Measurements from ENCODE around the gene MEAK7. TPM values are rescaled to one million over a fixed set of nuclear protein-coding genes. Genes with fewer than 3 reads are reported as not detected.

MEAK7 gene
- total RNA-seq, 1 donor from 2014 or later: 32.3 TPM

DNA sequence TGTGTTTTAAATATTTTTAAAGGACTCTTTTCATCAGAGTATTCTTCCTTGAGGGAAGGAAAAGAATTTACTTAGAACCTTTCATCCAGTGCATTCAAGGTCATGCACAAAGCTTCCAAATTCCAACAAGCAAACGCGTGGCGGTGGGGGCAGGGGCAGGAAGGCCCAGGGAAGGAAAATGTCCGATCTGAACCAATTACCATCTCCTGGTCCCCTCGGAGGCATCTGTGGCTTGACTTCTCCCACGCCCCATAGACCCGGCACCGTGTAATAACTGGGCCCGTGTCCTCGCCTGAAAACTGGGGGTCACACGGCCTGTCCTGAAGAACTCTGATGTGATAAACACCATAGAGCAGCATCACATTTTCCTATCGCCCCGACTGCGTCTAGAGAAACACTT, 18.3 kb downstream of the MEAK7 start:
- no peak for DNase-seq (ENCODE audit: low spot score, unreplicated experiment)
- H3K4me3 Mint-ChIP-seq (ENCODE audit: low read depth): no peak overlapping the region
- H3K27me3 Mint-ChIP-seq: no peaks in the 10 kb centered on the region
- no peaks in the 10 kb centered on the region for H3K9me3 Mint-ChIP-seq (ENCODE audit: low read depth)
- H3K4me1 Mint-ChIP-seq (ENCODE audit: low read depth): peaks cover 1% of the 10 kb centered on the region
- H3K27ac Mint-ChIP-seq: no peak overlapping the region
- TF ChIP-seq, protein P1, sequence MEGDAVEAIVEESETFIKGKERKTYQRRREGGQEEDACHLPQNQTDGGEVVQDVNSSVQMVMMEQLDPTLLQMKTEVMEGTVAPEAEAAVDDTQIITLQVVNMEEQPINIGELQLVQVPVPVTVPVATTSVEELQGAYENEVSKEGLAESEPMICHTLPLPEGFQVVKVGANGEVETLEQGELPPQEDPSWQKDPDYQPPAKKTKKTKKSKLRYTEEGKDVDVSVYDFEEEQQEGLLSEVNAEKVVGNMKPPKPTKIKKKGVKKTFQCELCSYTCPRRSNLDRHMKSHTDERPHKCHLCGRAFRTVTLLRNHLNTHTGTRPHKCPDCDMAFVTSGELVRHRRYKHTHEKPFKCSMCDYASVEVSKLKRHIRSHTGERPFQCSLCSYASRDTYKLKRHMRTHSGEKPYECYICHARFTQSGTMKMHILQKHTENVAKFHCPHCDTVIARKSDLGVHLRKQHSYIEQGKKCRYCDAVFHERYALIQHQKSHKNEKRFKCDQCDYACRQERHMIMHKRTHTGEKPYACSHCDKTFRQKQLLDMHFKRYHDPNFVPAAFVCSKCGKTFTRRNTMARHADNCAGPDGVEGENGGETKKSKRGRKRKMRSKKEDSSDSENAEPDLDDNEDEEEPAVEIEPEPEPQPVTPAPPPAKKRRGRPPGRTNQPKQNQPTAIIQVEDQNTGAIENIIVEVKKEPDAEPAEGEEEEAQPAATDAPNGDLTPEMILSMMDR (IDR thresholded peaks at IDR 0.05; ENCODE audit: unreplicated experiment): no peak
- peaks cover 31% of the 10 kb centered on the region for H3K36me3 Mint-ChIP-seq (ENCODE audit: insufficient read depth)

DNA sequence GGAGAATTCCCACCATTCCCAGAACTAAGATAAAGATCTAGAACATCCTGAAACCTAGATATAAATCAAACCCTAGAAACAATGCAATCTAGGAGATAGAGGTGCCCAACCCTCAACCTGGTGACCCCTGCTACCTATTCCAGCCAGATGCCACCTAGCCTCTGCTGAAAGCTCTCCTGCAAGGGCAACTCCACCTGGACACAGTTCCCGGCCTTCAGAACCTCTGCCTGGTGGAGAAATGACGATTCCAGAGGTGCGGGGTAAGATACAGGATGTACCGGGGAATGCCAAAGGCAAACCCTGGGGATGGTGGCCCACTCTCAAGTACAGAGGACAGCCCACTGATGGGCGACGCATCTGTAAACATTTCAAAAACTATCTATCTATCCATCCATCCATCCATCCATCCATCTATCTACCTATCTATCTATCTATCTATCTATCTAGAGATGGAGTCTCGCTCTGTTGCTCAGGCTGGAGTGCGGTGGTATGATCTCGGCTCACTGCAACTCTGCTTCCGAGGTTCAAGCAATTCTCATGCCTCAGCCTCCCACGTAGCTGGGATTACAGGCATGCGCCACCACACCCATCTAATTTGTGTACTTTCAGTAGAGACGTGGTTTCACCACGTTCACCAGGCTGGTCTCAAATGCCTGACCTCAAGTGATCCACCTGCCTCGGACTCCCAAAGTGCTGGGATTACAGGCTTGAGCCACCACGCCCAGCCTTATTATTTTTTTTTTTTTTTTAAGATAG, 19.0 kb downstream of the MEAK7 start:
- no peak for DNase-seq (ENCODE audit: low spot score, unreplicated experiment)
- no peak overlapping the region for H3K27ac Mint-ChIP-seq

GRCh38 chr16:84484579-84485254, 19.7 kb downstream of the MEAK7 start:
- Mint-ChIP-seq H3K9me3 (ENCODE audit: low read depth) (no peaks in the 10 kb centered on the region), H3K27me3 (no peaks in the 10 kb centered on the region), H3K36me3 (ENCODE audit: insufficient read depth) (peaks cover 21% of the 10 kb centered on the region), H3K4me1 (ENCODE audit: low read depth) (peaks cover 1% of the 10 kb centered on the region), H3K27ac (no peak overlapping the region), H3K4me3 (ENCODE audit: low read depth) (no peak overlapping the region)
- DNase-seq (ENCODE audit: low spot score, unreplicated experiment): peak; percentile 47
- TF ChIP-seq, protein P1 (IDR thresholded peaks at IDR 0.05; ENCODE audit: unreplicated experiment): peak; percentile 83

More for the DNA sequence above, 19.0 kb downstream of the MEAK7 start:
- H3K36me3 Mint-ChIP-seq (ENCODE audit: insufficient read depth): peaks cover 25% of the 10 kb centered on the region
- TF ChIP-seq, protein P1 (IDR thresholded peaks at IDR 0.05; ENCODE audit: unreplicated experiment): no peak
- peaks cover 1% of the 10 kb centered on the region for H3K4me1 Mint-ChIP-seq (ENCODE audit: low read depth)
- H3K4me3 Mint-ChIP-seq (ENCODE audit: low read depth): no peak overlapping the region
- H3K27me3 Mint-ChIP-seq: no peaks in the 10 kb centered on the region
- no peaks in the 10 kb centered on the region for H3K9me3 Mint-ChIP-seq (ENCODE audit: low read depth)

- Mint-ChIP-seq H3K9me3 (ENCODE audit: low read depth) (no peaks in the 10 kb centered on the region), H3K4me3 (ENCODE audit: low read depth) (no peak overlapping the region), H3K27ac (no peak overlapping the region), H3K36me3 (ENCODE audit: insufficient read depth) (peaks cover 21% of the 10 kb centered on the region), H3K27me3 (no peaks in the 10 kb centered on the region), H3K4me1 (ENCODE audit: low read depth) (peaks cover 1% of the 10 kb centered on the region)
- DNase-seq (ENCODE audit: low spot score, unreplicated experiment): no peak
- TF ChIP-seq, protein P1 (IDR thresholded peaks at IDR 0.05; ENCODE audit: unreplicated experiment): no peak
Observed at GRCh38 chr16:84483882-84484565, 20.4 kb downstream of the MEAK7 start.

All from progenitor cell of endocrine pancreas (in vitro differentiated cells).